Measurements from ENCODE around the gene HTT-AS. TPM values are rescaled to one million over a fixed set of nuclear protein-coding genes. Genes with fewer than 3 reads are reported as not detected.

Gene HTT-AS
- total RNA-seq, 2 experiments from 2014 or later = not detected

DNA sequence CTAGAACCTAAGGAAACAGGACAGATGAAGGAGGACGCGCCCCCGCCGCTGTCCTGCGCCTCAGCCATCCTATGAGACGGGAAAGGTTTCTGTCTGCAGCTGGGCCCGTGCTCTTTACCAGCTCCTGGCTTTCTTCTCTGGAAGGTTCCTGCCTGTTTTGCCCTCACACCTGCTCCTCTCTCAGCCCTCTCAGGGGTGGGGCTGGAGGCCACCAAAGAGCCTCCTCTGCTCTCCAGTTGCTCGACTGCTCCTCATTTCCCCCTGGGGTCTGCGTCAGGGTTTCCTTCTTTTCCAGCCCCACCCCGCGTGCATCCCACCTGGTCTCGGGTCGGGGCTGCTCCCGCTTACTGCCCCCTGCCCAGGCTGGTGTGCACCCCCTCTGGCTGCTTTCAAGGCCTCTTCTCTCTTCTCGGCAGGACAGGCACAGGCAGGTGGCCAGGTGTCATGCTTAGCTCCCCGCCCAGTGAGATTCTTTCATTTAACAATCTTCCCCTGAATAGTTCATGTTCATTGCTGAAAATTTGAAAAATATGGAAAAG is 4.6 kb downstream of the HTT-AS start:
- TF ChIP-seq CTCF (IDR thresholded peaks at IDR 0.05) = no peak
- DNase-seq = no peak
- no peak overlapping the region for H3K4me3 Mint-ChIP-seq
- no peak overlapping the region for H3K27ac Mint-ChIP-seq
- intact Hi-C loops (cut with micrococcal nuclease) = no loop called here
- H3K4me1 Mint-ChIP-seq (ENCODE audit: low read depth) = no peaks in the 10 kb centered on the region
- no peaks in the 10 kb centered on the region for H3K36me3 Mint-ChIP-seq (ENCODE audit: low read depth)
- ATAC-seq = no peak
- no peaks in the 10 kb centered on the region for H3K9me3 Mint-ChIP-seq
- ChIA-PET CTCF (interaction anchor here (1.4 kb wide), 1 partner anchor 91 kb away, joined by 5 read pairs; no protein-coding TSS in a partner anchor), POLR2A (no interaction called here)
- H3K27me3 Mint-ChIP-seq = no peaks in the 10 kb centered on the region

- H3K9me3 Mint-ChIP-seq = no peaks in the 10 kb centered on the region
- CTCF ChIA-PET = interaction anchor here (1.2 kb wide), 1 partner anchor 89 kb away, joined by 3 read pairs; no protein-coding TSS in a partner anchor
- POLR2A ChIA-PET = no interaction called here
- H3K36me3 Mint-ChIP-seq (ENCODE audit: low read depth) = no peaks in the 10 kb centered on the region
- no peak overlapping the region for H3K4me3 Mint-ChIP-seq
- no peaks in the 10 kb centered on the region for H3K27me3 Mint-ChIP-seq
- intact Hi-C loops (cut with micrococcal nuclease) = no loop called here
- no peak overlapping the region for H3K27ac Mint-ChIP-seq
- ATAC-seq (no peak), DNase-seq (no peak)
- no peak for TF ChIP-seq CTCF (IDR thresholded peaks at IDR 0.05)
- H3K4me1 Mint-ChIP-seq (ENCODE audit: low read depth) = no peaks in the 10 kb centered on the region
These were observed 6.8 kb downstream of the HTT-AS start for GRCh38 chr4:3067473-3068001.

- TF ChIP-seq CTCF (IDR thresholded peaks at IDR 0.05) = no peak
- DNase-seq = no peak
- H3K36me3 Mint-ChIP-seq (ENCODE audit: low read depth) = no peaks in the 10 kb centered on the region
- H3K9me3 Mint-ChIP-seq = no peaks in the 10 kb centered on the region
- POLR2A ChIA-PET = no interaction called here
- CTCF ChIA-PET = interaction anchor here (1.2 kb wide), 1 partner anchor 89 kb away, joined by 3 read pairs; no protein-coding TSS in a partner anchor
- no peak overlapping the region for H3K4me3 Mint-ChIP-seq
- no peaks in the 10 kb centered on the region for H3K27me3 Mint-ChIP-seq
- H3K4me1 Mint-ChIP-seq (ENCODE audit: low read depth) = no peaks in the 10 kb centered on the region
- no peak overlapping the region for H3K27ac Mint-ChIP-seq
- ATAC-seq = no peak
- intact Hi-C loops (cut with micrococcal nuclease) = no loop called here
These were observed 7.4 kb downstream of the HTT-AS start for GRCh38 chr4:3066836-3067400.

DNA sequence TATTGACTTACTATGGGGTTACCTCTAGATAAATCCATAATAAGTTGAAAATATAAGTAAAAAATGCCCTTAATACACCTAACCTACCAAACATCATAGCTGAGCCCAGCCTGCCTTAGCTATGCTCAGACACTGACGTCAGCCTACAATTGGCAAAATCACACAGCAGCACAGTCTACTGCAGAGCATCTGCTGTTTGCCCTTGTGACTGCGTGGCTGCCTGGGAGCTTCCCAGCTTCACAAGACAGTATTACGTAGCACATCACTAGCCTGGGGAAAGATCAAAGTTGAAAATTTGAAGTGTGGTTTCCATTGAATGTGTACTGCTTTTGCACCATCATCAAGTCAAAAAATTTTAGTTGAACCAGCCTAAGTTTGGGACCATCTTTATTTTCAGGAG is 8.8 kb downstream of the HTT-AS start:
- H3K27me3 Mint-ChIP-seq = no peaks in the 10 kb centered on the region
- no peak overlapping the region for H3K4me3 Mint-ChIP-seq
- no peaks in the 10 kb centered on the region for H3K9me3 Mint-ChIP-seq
- H3K27ac Mint-ChIP-seq = no peak overlapping the region
- ChIA-PET CTCF (no interaction called here), POLR2A (no interaction called here)
- intact Hi-C loops (cut with micrococcal nuclease) = no loop called here
- H3K4me1 Mint-ChIP-seq (ENCODE audit: low read depth) = no peaks in the 10 kb centered on the region
- TF ChIP-seq CTCF (IDR thresholded peaks at IDR 0.05) = no peak
- ATAC-seq (no peak), DNase-seq (no peak)
- H3K36me3 Mint-ChIP-seq (ENCODE audit: low read depth) = no peaks in the 10 kb centered on the region

DNA sequence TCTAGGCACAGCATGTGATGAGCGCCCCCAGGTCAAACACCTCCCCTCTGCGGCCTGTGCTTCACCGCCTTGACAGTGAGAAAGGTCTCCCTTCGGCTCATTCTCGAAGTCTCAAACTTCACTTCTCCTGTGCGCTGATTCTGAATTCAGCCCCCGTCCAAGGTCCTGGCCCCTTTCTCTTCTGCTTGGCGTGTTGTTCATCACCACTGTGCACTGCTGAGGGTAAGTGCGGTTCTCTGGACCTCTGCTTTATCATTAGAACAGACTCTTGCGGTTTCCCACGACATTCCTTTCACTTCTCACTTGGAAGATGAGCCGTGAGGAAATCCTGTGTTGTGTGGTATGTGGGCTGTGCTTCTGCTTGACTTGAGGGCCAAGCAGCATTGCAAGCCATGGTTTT is 11.9 kb downstream of the HTT-AS start:
- Mint-ChIP-seq H3K4me3 (no peak overlapping the region), H3K27ac (no peak overlapping the region), H3K27me3 (peaks cover 3% of the 10 kb centered on the region), H3K36me3 (ENCODE audit: low read depth) (no peaks in the 10 kb centered on the region), H3K9me3 (no peaks in the 10 kb centered on the region), H3K4me1 (ENCODE audit: low read depth) (no peaks in the 10 kb centered on the region)
- TF ChIP-seq CTCF (IDR thresholded peaks at IDR 0.05) = no peak
- intact Hi-C loops (cut with micrococcal nuclease) = no loop called here
- DNase-seq = no peak
- POLR2A ChIA-PET = no interaction called here
- ATAC-seq = no peak
- CTCF ChIA-PET = no interaction called here
